ENCODE results near the gene DYNC1I1.

The DYNC1I1 gene

DNA sequence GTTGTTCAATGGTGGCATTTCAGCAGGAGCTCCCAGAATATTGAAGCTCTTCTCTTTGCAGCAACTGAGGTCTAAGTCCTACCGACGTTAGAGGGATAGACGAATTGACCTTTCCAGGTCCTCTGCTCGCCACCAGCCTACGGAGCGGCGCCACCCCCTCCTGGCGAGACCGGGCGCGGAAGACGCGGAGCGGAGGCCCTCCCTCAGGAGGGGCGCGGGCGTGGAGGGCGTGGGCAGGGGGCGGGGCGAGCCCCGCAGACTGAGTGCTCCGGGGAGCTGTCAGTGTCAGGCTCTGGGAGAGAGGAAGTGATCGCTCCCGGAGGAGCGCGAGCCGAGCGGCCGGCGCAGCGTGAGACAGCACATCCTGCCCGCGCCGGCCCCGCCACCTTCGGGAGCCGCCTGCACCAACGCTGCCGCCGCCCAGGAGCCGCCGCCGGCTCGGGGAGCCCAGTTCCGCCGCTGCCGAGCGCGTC lies at the start of gene DYNC1I1:
Gene DYNC1I1 (plus strand): TSS at position 257 of the 473 bp plus-strand sequence. CDS start 32,176 bp downstream, outside the sequence.
- CTCF ChIA-PET = interaction anchor here (1.1 to 1.6 kb wide), 3 partner anchors 22 to 46 kb away, joined by 3 to 5 read pairs (median 4); no protein-coding TSS in a partner anchor
- DNase-seq (ENCODE audit: extremely low spot score) = peak; percentile 79

DNA sequence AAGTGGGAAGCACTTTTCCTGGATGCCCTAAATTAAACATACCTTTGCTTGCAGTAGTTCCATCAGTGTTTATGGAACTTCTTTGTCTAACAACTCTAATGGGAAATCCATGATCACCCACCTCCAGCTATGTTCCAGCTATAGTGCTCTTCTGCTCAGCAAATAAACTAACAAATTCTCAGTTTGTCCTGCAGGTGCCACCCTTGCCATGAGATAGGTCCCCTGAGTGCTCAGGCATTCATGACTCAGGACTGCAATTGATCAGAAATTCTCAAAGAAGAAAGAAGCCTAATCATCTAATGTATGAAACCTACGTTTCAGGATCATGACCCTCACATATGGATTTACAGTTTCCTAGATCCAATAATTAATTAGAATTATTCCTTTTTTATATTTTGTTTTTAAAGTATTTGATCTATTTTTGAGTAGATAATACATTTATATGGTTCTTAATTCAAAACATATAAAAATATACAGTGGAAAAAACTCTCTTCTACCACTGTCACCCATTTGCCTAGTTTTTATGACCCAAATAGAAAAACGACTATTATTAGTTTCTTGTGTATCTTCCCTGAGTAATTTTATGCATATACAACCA lies 48.7 kb upstream of the DYNC1I1 start:
- DNase-seq (ENCODE audit: extremely low spot score) = peak; percentile 31
- TF ChIP-seq, protein P1, sequence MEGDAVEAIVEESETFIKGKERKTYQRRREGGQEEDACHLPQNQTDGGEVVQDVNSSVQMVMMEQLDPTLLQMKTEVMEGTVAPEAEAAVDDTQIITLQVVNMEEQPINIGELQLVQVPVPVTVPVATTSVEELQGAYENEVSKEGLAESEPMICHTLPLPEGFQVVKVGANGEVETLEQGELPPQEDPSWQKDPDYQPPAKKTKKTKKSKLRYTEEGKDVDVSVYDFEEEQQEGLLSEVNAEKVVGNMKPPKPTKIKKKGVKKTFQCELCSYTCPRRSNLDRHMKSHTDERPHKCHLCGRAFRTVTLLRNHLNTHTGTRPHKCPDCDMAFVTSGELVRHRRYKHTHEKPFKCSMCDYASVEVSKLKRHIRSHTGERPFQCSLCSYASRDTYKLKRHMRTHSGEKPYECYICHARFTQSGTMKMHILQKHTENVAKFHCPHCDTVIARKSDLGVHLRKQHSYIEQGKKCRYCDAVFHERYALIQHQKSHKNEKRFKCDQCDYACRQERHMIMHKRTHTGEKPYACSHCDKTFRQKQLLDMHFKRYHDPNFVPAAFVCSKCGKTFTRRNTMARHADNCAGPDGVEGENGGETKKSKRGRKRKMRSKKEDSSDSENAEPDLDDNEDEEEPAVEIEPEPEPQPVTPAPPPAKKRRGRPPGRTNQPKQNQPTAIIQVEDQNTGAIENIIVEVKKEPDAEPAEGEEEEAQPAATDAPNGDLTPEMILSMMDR (IDR thresholded peaks at IDR 0.05; ENCODE audit: control extremely low read depth, extremely low read depth, low read depth, missing control alignments) = peak; percentile 35
- ChIA-PET CTCF (interaction anchor here (0.6 to 3.2 kb wide), 11 partner anchors 10 to 154 kb away, joined by 3 to 42 read pairs (median 4); no protein-coding TSS in a partner anchor), POLR2A (no interaction called here)

More for the DNA sequence above, at the start of gene DYNC1I1:
- POLR2A ChIA-PET = no interaction called here
- TF ChIP-seq, protein P1 (IDR thresholded peaks at IDR 0.05; ENCODE audit: control extremely low read depth, extremely low read depth, low read depth, missing control alignments) = no peak

DNA sequence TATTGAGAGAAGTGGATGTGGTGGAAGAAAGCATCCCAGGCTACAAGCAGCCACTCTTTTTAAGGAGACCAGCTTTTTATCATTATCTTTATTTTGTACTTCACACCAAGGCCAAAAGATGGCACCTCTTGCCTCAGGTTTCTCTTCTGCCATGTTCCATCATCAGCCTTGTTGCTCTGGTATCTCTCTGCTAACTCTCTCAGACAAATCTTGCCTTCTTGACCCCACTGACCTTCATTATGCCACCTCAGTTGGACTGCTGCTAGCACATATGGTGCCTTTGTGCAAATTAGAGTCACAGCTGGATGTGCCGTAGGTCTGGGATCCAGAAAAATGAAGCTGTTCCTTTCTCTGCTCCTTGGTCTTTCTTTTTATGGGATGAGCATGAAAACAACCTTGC lies 47.1 kb upstream of the DYNC1I1 start:
- POLR2A ChIA-PET = no interaction called here
- CTCF ChIA-PET = interaction anchor here (2.4 to 3.2 kb wide), 3 partner anchors 39 to 153 kb away, joined by 5 to 13 read pairs (median 11); no protein-coding TSS in a partner anchor
- TF ChIP-seq, protein P1 (IDR thresholded peaks at IDR 0.05; ENCODE audit: control extremely low read depth, extremely low read depth, low read depth, missing control alignments) = no peak
- DNase-seq (ENCODE audit: extremely low spot score) = no peak

DNA sequence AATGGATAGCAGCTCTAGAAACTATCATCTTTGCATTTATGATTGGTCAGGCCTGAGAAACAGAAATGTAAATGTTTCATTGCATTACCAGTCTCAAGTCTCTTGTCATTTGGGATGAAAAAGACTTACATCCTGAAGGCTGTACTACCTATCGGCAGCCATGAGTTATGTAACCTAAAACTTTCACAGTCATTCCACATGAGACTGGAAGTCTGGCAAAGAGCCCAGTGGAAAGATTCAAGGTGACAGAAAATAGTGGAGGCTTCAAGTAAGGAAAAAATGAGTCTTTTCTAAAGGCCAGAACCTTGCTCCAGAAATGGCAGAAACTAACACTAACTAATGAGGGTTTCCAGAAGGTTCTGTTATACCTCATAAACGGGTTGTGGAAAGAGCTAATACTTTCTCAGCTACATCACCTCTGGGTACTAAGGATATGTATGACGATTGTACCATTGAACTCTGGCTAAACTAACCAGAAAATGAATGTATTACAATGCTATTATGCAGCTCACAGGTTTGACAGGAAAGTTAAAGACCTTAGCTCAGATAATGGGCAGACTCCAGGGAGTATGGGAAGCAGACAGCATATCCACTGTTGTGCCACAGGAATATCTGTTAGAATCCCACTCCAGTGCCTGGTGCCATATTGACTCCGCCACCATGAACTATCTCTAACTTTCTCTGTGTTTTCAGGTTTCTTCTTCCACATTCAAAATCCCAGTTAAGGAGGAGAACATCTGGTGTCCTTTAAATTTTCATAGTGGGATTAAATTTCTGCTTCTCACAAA lies 41.7 kb upstream of the DYNC1I1 start:
- no peak for DNase-seq (ENCODE audit: extremely low spot score)
- CTCF ChIA-PET = interaction anchor here (1.0 to 1.1 kb wide), 2 partner anchors 40 to 82 kb away, joined by 3 read pairs; no protein-coding TSS in a partner anchor
- POLR2A ChIA-PET = no interaction called here
- TF ChIP-seq, protein P1 (IDR thresholded peaks at IDR 0.05; ENCODE audit: control extremely low read depth, extremely low read depth, low read depth, missing control alignments) = no peak

DNA sequence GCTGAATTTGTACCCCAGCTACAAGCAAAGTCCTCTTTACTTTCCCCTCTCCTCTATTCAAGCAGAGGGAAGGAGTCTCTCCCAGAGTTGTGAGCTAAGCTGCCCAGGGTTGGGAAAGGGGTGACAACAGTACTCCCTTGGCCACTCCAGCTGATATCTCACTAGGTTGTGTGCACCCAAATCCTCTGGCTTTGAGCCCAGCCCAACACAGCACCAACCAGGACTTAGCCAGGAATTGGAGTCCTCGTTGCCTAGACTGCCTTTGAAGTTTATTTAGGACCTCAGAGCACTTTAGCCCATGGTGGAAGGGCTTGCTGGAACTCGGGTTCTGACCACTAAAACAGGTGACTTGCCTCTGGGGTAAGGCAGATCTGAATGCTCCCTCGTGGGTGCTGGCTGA lies 35.7 kb upstream of the DYNC1I1 start:
- TF ChIP-seq, protein P1 (IDR thresholded peaks at IDR 0.05; ENCODE audit: control extremely low read depth, extremely low read depth, low read depth, missing control alignments) = no peak
- ChIA-PET POLR2A (no interaction called here), CTCF (no interaction called here)
- no peak for DNase-seq (ENCODE audit: extremely low spot score)

DNA sequence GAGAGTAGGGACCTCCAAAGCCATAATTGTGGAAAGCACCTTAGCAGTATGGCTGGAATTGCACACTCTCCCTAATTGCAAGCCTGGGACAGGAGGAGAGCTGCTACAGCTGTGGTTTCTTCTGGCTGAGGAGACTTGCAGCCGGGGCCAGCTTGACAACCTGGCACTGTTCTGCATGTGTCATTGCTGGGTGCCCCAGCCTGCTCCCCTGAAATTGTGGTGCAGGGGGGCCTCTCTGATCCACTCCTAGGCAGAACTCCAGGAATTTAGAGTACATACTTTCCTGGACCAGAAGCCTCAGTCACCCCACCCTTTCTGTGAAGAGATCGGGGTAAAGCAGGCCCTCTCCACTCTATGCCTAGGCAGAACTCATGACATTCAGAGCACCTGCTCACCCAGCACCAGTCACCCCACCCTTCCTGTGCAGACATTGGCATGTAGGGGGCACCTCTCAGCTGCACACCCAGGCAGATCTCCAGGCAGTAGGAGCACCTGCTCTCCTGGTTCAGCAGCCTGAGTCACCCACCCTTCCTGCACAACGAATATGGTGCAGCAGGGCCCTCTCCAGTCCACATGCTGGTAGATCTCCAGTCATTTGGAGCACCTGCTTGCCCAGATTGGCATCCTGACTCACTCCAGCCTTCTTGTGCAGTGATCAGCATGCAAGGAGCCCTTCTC lies 34.4 kb upstream of the DYNC1I1 start:
- TF ChIP-seq, protein P1 (IDR thresholded peaks at IDR 0.05; ENCODE audit: control extremely low read depth, extremely low read depth, low read depth, missing control alignments) = no peak
- DNase-seq (ENCODE audit: extremely low spot score) = no peak
- POLR2A ChIA-PET = interaction anchor here (0.6 kb wide), 1 partner anchor 292 kb away, joined by 3 read pairs; no protein-coding TSS in a partner anchor
- CTCF ChIA-PET = no interaction called here

Measured in GM10248 (cell line).